Right cardiac atrium (tissue), 5 donors: ENCODE data around the gene MAD1L1. TPM values are rescaled to one million over a fixed set of nuclear protein-coding genes. Genes with fewer than 3 reads are reported as not detected.

Experiments
- ATAC-seq, 2 donors: fragments of 200-7000 bp; cut with Tn5 transposase; one replicate each; pipeline versions ENCODE4 v1.8.0 to v1.9.1; 2020; ENCODE audit warnings: moderate library complexity in 2 of 2, mild to moderate bottlenecking in 1 of 2
- DNase-seq, 3 donors: peaks; one replicate each; pipeline ENCODE4 v3.0.0-alpha.2; 2020
- H3K27ac ChIP-seq: one replicate; pipeline ENCODE4 v1.5.1; 2013; ENCODE audit warnings: mild to moderate bottlenecking, low read length, control low read depth, moderate library complexity
- H3K27me3 ChIP-seq: one replicate; pipeline ENCODE4 v1.6.1; 2013; ENCODE audit not compliant: control insufficient read depth, insufficient read depth
- H3K4me1 ChIP-seq: one replicate; pipeline ENCODE4 v1.6.1; 2013; ENCODE audit warnings: low read length; ENCODE audit not compliant: control insufficient read depth, insufficient read depth
- H3K4me3 ChIP-seq: one replicate; pipeline ENCODE4 v1.5.1; 2013; ENCODE audit warnings: low read length, control low read depth
- H3K9me3 ChIP-seq: one replicate; pipeline ENCODE4 v1.6.1; 2013; ENCODE audit warnings: low read length; ENCODE audit not compliant: control insufficient read depth
- WGBS: extraction: QIAGEN DNeasy Blood & Tissue Kit; methylation state at CpG from one replicate; pipeline ENCODE4 v1.1.7; 2013; 5-methylcytosine and 5-hydroxymethylcytosine counted together
- intact Hi-C, 4 donors: fragments of 100-400 bp; cut with DNase I; formaldehyde crosslinking; loops; one replicate each; pipeline versions ENCODE4 v1.11.0 to v1.14.0; 2022 to 2023
- polyA plus RNA-seq: library from polyadenylated mRNA; stranded (reverse); fragments of 200-250 nt; gene quantifications from one replicate; pipeline ENCODE4 v1.2.3, GENCODE V29; 2013
- total RNA-seq, 4 donors: library from RNA; stranded (reverse); fragmentation: NEBNext Ultra II Directional; extraction: Animal tissue kit (Norgen Biotek cat#: 25700); gene quantifications; one replicate each; pipeline ENCODE4 v1.2.1, GENCODE V29; 2021
- donor health status: healthy with polysubstance abuse.
- donor health status: DM: no; HTN: yes; CAD: no.
- donor health status: DM: no; HTN: no; CAD: no.
- donor health status: DM: no; HTN: yes; CAD: no; lungs with severe emphysema.
- donor health status: DM: yes; HTN: yes; CAD: no.

Gene MAD1L1
- total and polyA plus RNA-seq, 5 donors: 15.3 to 41.0 (median 33.7) TPM

DNA sequence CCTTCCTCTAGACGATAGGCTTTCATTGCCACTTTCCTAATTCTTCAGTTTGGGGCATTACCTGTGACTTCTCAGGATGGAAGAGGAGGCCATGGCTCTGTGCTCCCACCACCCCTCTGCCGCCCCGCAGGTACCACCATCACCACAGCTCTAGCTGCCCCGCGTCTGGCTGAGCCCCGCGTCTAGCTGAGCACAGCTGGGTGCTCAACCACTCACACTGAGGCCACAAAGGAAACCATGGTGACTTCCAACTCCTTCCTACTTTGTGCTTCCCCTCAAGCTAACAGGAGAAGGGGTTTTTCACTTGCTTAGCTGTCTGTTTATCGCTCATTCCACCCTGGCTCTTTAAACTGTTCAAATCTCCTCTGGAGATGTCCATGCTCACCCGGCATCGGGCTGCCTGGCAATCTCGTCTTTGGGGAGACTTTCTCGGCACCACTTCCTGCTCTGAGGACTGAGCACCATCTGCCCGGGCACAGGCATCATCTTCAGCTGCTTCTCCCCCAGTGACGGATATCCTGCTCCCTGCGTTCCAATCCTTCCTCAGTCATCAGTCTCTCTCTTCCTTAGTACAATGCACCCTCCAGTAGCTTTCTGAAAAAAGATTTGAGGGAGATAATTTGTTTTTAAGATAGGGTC lies 59.4 kb downstream of the MAD1L1 start:
- Histone ChIP-seq H3K9me3 (no peaks in the 10 kb centered on the region), H3K27me3 (no peaks in the 10 kb centered on the region), H3K4me1 (peaks cover 5% of the 10 kb centered on the region), H3K4me3 (no peak overlapping the region), H3K27ac (no peak overlapping the region)
- DNase-seq (no peak), ATAC-seq (peak in 1 of 2 donors; percentile 19)
- intact Hi-C loops: no loop called here
- 87% methylated on average over 15 of the region's 15 CpGs for WGBS

DNA sequence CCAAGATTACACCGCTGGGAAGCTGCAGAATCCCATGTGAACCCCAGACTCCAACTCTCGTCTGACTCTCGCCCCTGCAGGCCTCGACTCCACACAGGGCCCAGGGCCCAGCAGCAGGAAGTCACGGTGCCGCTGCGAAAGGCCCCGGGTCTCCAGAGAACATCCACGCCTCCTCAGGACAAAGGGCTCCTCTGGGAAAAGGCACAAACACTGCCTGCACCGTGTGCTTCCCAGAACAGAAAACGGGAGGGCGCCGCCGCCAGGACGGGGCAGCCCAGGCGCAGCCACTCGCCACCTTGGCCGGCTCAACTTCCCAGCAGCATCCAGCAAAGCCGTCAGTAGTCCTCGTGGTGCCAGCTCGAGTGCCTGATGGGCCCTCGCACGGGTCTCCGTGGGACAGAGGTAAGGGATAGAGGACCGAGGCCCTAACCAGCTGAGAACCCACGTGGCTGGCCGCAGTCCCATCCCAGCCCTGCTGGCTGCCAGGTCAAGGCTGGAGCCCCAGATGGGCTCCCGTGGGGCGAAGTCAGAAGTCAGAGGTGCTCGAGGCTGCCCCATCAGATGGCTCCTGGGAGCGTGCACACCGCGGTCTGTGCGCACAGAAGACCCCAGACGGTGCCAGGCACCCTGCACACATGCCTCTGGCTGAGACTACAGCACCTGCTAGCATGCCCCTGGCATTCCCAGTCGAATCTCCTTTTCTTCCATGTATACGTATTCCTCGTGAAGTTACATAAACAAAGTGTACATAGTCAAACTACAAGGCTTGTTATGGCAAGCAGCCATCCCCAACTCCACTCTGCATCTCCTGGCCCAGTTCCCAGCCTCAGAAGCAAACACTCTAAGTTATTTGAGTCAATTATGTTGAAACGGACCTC lies 60.2 kb downstream of the MAD1L1 start:
- intact Hi-C loops: no loop called here
- no peaks in the 10 kb centered on the region for H3K27me3 ChIP-seq
- 86% methylated on average over 39 of the region's 39 CpGs for WGBS
- H3K4me1 ChIP-seq: peaks cover 5% of the 10 kb centered on the region
- H3K9me3 ChIP-seq: no peaks in the 10 kb centered on the region
- H3K4me3 ChIP-seq: no peak overlapping the region
- H3K27ac ChIP-seq: no peak overlapping the region
- peak in 1 of 2 donors; percentile 33 for ATAC-seq
- peak in 1 of 3 donors; percentile 63 for DNase-seq

GRCh38 chr7:2171855-2172254 lies 60.9 kb downstream of the MAD1L1 start:
- H3K9me3 ChIP-seq: no peaks in the 10 kb centered on the region
- ATAC-seq (no peak), DNase-seq (no peak)
- H3K27ac ChIP-seq: no peak overlapping the region
- peaks cover 5% of the 10 kb centered on the region for H3K4me1 ChIP-seq
- intact Hi-C loops: no loop called here
- no peak overlapping the region for H3K4me3 ChIP-seq
- WGBS: 94% methylated on average over 6 of the region's 6 CpGs
- H3K27me3 ChIP-seq: no peaks in the 10 kb centered on the region

- intact Hi-C loops: no loop called here
- H3K27ac ChIP-seq: no peak overlapping the region
- ATAC-seq: no peak
- H3K27me3 ChIP-seq: no peaks in the 10 kb centered on the region
- DNase-seq: no peak
- H3K4me1 ChIP-seq: peaks cover 5% of the 10 kb centered on the region
- H3K9me3 ChIP-seq: no peaks in the 10 kb centered on the region
- H3K4me3 ChIP-seq: no peak overlapping the region
- 92% methylated on average over 26 of the region's 26 CpGs for WGBS
Observed at GRCh38 chr7:2170576-2171521, 61.9 kb downstream of the MAD1L1 start.

DNA sequence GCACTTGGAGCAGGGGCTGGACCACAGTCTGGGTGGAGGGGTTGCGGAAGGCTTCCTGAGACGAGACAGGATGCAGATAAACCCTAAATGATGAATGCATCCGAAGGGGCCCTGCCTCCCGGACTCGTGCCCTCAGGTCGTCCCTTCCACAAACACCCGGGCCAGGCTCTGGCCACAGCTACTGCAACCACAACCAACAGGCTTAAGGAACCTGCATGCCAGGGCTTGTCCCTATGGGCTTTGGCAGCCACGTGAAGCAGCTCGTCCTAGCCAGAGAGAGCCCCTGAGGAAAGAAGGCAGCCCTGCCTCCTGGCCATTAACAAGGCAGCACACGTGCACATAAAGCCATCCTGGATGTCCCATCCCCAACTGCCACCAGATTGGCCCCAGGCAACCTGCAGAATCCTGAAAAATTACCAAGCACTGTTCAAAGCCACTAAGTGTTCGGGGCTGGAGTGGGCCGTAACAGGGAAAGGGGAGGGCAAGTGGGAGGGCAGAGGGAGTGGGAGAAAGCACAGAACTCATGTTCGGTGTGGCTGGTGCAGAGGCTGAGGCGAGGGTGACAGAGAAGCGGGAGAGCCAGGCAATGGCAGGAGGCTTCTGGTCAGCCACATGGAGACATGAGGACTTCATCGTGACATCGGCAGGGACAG lies 62.7 kb downstream of the MAD1L1 start:
- DNase-seq: no peak
- WGBS: 92% methylated on average over 17 of the region's 17 CpGs
- H3K27ac ChIP-seq: no peak overlapping the region
- no peak overlapping the region for H3K4me3 ChIP-seq
- peaks cover 4% of the 10 kb centered on the region for H3K4me1 ChIP-seq
- no peaks in the 10 kb centered on the region for H3K27me3 ChIP-seq
- intact Hi-C loops: no loop called here
- no peak for ATAC-seq
- no peaks in the 10 kb centered on the region for H3K9me3 ChIP-seq

GRCh38 chr7:2168615-2169311 lies 64.0 kb downstream of the MAD1L1 start:
- Histone ChIP-seq H3K4me1 (no peaks in the 10 kb centered on the region), H3K27ac (no peak overlapping the region), H3K4me3 (no peak overlapping the region), H3K27me3 (no peaks in the 10 kb centered on the region), H3K9me3 (no peaks in the 10 kb centered on the region)
- ATAC-seq (no peak), DNase-seq (peak in 1 of 3 donors; percentile 25)
- WGBS: 94% methylated on average over 37 of the region's 37 CpGs
- intact Hi-C loops: no loop called here

- Histone ChIP-seq H3K4me3 (no peak overlapping the region), H3K27me3 (no peaks in the 10 kb centered on the region), H3K4me1 (no peaks in the 10 kb centered on the region), H3K27ac (no peak overlapping the region), H3K9me3 (no peaks in the 10 kb centered on the region)
- DNase-seq (peak; percentile 49 to 82 (median 78)), ATAC-seq (peak; percentile 50 to 63)
- WGBS: 82% methylated on average over 25 of the region's 25 CpGs
- intact Hi-C loops: no loop called here
Observed at GRCh38 chr7:2166625-2167280, 66.0 kb downstream of the MAD1L1 start.

DNA sequence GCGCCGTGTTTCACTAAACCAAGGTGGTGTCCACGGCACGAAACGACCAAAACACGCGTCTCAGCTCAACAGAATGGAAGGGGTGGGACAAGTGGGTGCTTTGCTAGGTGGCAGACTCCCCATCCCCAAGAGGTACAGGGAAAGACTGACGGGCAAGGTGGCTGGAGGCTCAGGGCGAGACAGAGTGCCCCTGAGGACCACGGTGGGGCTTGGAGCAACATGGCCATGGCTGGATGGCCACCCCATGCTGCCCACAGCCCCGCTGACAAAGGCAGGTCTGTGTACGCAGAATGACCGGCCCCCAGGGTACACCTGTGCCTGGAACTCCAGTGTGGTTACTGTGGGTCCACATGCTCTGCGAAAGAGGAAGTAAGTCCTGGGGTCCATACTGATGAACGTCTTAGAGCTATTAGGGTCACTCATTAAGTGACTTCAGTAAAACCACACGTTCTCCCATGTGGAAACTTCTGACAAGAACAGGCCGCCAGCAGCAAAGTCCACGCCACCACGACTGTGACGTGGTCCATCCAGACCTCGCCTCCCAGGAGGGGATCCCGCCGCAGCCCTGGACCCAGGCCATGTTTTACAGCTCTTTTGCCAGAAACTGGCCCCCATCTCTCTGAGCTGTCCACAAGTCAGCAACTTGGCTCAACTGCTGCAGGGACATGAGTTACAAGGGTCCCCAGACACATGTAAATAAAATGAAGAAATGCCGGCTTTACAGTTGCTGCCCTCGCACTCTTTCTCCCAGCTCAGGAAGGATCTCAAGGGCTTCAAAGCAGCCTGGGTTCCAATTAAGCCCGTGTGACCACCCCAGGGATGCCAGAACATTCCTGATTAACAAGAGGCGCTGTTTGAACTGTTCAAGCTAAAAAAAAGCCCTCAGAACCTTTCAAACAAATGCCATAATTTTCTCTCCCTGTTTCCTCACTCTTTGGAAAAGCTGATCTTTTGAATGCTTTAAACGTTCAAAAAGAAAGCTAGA lies 66.8 kb downstream of the MAD1L1 start:
- H3K9me3 ChIP-seq: no peaks in the 10 kb centered on the region
- H3K4me3 ChIP-seq: no peak overlapping the region
- 71% methylated on average over 28 of the region's 28 CpGs for WGBS
- H3K27ac ChIP-seq: no peak overlapping the region
- no peaks in the 10 kb centered on the region for H3K4me1 ChIP-seq
- no peaks in the 10 kb centered on the region for H3K27me3 ChIP-seq
- ATAC-seq (peak; percentile 57 to 68), DNase-seq (peak; percentile 60 to 83 (median 82))
- intact Hi-C loops: no loop called here

- DNase-seq (peak in 1 of 3 donors; percentile 55), ATAC-seq (peak in 1 of 2 donors; percentile 41)
- Histone ChIP-seq H3K9me3 (no peaks in the 10 kb centered on the region), H3K27me3 (no peaks in the 10 kb centered on the region), H3K4me1 (no peaks in the 10 kb centered on the region), H3K4me3 (no peak overlapping the region), H3K27ac (no peak overlapping the region)
- intact Hi-C loops: no loop called here
- 77% methylated on average over 10 of the region's 10 CpGs for WGBS
Observed at GRCh38 chr7:2165239-2165609, 67.5 kb downstream of the MAD1L1 start.
